Measurements from ENCODE around the gene ZC3H10. TPM values are rescaled to one million over a fixed set of nuclear protein-coding genes. Genes with fewer than 3 reads are reported as not detected.

ZC3H10 gene
- total RNA-seq, 1 donor from 2014 or later = 4.1 TPM

DNA sequence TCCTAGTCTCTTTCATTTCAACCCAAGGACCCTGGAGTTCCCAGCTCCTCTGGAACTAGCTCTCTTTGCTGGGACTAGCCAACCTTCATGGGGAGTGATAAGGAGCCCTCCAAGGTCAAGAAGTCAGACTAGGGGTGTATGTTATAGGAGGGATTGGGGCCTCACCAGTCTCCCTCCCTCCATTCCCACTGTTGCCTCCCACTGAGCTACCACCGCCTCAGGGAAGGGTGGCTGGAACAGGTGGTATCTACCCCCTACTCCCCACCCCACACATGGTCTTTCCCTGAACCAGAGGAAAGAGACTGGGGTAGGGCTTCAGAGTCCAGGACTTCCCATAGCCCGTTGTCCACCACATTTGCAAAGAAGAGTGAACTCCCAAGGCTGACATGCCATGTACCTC is 35.7 kb upstream of the ZC3H10 start:
- no peak overlapping the region for H3K4me3 Mint-ChIP-seq (ENCODE audit: unreplicated experiment)
- FAIRE-seq (no peak), DNase-seq (ENCODE audit: low read depth) (no peak)
- H3K9me3 ChIP-seq (ENCODE audit: insufficient read depth, low read depth, low read length) = no peaks in the 10 kb centered on the region
- H3K4me1 ChIP-seq (ENCODE audit: insufficient read depth, low read length) = peaks cover 6% of the 10 kb centered on the region
- no peak overlapping the region for H3K27ac ChIP-seq (ENCODE audit: low read depth, low read length)
- H4K20me1 ChIP-seq (ENCODE audit: insufficient read depth, low read length) = no peaks in the 10 kb centered on the region
- H3K27me3 ChIP-seq (ENCODE audit: insufficient read depth, low read length) = peaks cover 26% of the 10 kb centered on the region
- TF ChIP-seq EZH2 (IDR thresholded peaks at IDR 0.05; ENCODE audit: insufficient read depth, low read length) = no peak
- no peaks in the 10 kb centered on the region for H3K79me2 ChIP-seq (ENCODE audit: insufficient read depth, low read length)
- H2AFZ ChIP-seq (ENCODE audit: low read depth, low read length) = no peak overlapping the region
- no peak overlapping the region for H3K27ac Mint-ChIP-seq (ENCODE audit: unreplicated experiment)
- no peaks in the 10 kb centered on the region for H3K36me3 ChIP-seq (ENCODE audit: insufficient read depth, low read length)
- H3K36me3 Mint-ChIP-seq (ENCODE audit: low read depth, unreplicated experiment) = peaks cover 2% of the 10 kb centered on the region
- no peaks in the 10 kb centered on the region for H3K4me1 Mint-ChIP-seq (ENCODE audit: low read depth, unreplicated experiment)
- H3K9me3 Mint-ChIP-seq (ENCODE audit: unreplicated experiment) = no peaks in the 10 kb centered on the region
- H3K4me2 ChIP-seq (ENCODE audit: low read length) = no peak overlapping the region
- peaks cover 6% of the 10 kb centered on the region for H3K27me3 Mint-ChIP-seq (ENCODE audit: low read depth, unreplicated experiment)
- no peak overlapping the region for H3K4me3 ChIP-seq (ENCODE audit: insufficient read depth, low read depth, low read length)
- no peak overlapping the region for H3K9ac ChIP-seq (ENCODE audit: low read length)

DNA sequence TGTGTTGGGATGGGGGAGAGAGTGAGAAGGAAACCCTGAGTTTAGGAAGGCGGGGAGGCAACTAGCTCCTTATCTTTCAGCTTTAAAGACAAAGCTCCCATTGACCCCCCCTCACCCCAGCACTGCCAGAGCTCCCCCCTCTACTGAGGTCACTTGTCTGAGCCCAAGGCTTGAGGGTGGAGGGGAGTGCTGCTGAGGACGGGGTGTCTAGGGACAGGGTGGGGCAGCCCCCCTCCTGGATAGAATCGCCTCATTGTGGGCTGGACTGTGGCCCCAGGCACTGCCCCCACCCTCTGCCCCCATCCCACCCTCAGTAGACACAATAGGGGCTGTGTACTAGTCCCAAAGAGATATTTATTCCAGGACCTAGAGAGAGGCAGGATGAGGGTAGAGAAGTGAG is 35.1 kb upstream of the ZC3H10 start:
- Histone ChIP-seq H3K4me3 (ENCODE audit: insufficient read depth, low read depth, low read length) (no peak overlapping the region), H3K36me3 (ENCODE audit: insufficient read depth, low read length) (no peaks in the 10 kb centered on the region), H3K27me3 (ENCODE audit: insufficient read depth, low read length) (peaks cover 26% of the 10 kb centered on the region), H3K27ac (ENCODE audit: low read depth, low read length) (no peak overlapping the region), H3K4me1 (ENCODE audit: insufficient read depth, low read length) (peaks cover 6% of the 10 kb centered on the region), H3K79me2 (ENCODE audit: insufficient read depth, low read length) (no peaks in the 10 kb centered on the region), H2AFZ (ENCODE audit: low read depth, low read length) (no peak overlapping the region), H3K9me3 (ENCODE audit: insufficient read depth, low read depth, low read length) (no peaks in the 10 kb centered on the region), H4K20me1 (ENCODE audit: insufficient read depth, low read length) (no peaks in the 10 kb centered on the region), H3K4me2 (ENCODE audit: low read length) (no peak overlapping the region), H3K9ac (ENCODE audit: low read length) (no peak overlapping the region)
- Mint-ChIP-seq H3K9me3 (ENCODE audit: unreplicated experiment) (no peaks in the 10 kb centered on the region), H3K4me1 (ENCODE audit: low read depth, unreplicated experiment) (no peaks in the 10 kb centered on the region), H3K27me3 (ENCODE audit: low read depth, unreplicated experiment) (peaks cover 6% of the 10 kb centered on the region), H3K27ac (ENCODE audit: unreplicated experiment) (no peak overlapping the region), H3K4me3 (ENCODE audit: unreplicated experiment) (no peak overlapping the region), H3K36me3 (ENCODE audit: low read depth, unreplicated experiment) (peaks cover 2% of the 10 kb centered on the region)
- FAIRE-seq = no peak
- no peak for DNase-seq (ENCODE audit: low read depth)
- TF ChIP-seq, protein P1, sequence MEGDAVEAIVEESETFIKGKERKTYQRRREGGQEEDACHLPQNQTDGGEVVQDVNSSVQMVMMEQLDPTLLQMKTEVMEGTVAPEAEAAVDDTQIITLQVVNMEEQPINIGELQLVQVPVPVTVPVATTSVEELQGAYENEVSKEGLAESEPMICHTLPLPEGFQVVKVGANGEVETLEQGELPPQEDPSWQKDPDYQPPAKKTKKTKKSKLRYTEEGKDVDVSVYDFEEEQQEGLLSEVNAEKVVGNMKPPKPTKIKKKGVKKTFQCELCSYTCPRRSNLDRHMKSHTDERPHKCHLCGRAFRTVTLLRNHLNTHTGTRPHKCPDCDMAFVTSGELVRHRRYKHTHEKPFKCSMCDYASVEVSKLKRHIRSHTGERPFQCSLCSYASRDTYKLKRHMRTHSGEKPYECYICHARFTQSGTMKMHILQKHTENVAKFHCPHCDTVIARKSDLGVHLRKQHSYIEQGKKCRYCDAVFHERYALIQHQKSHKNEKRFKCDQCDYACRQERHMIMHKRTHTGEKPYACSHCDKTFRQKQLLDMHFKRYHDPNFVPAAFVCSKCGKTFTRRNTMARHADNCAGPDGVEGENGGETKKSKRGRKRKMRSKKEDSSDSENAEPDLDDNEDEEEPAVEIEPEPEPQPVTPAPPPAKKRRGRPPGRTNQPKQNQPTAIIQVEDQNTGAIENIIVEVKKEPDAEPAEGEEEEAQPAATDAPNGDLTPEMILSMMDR (IDR thresholded peaks at IDR 0.05; ENCODE audit: insufficient read depth, low read depth, low read length) = no peak
- TF ChIP-seq EZH2 (IDR thresholded peaks at IDR 0.05; ENCODE audit: insufficient read depth, low read length) = no peak

DNA sequence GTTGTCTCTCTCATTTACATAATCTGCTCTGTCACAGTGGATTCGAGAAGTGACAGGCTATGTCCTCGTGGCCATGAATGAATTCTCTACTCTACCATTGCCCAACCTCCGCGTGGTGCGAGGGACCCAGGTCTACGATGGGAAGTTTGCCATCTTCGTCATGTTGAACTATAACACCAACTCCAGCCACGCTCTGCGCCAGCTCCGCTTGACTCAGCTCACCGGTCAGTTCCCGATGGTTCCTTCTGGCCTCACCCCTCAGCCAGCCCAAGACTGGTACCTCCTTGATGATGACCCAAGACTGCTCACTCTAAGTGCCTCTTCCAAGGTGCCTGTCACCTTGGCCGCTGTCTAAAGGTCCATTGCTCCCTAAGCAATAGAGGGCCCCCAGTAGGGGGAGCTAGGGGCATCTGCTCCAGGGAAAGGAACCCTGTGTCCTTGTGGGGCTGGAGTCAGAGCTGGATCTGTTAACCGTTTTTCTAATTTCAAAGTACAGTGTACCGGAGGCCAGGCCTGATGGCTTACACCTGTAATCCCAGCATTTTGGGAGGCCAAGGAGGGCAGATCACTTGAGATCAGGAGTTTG is 33.0 kb upstream of the ZC3H10 start:
- DNase-seq (ENCODE audit: low read depth) (no peak), FAIRE-seq (no peak)
- Histone ChIP-seq H3K4me1 (ENCODE audit: insufficient read depth, low read length) (peaks cover 4% of the 10 kb centered on the region), H3K4me3 (ENCODE audit: insufficient read depth, low read depth, low read length) (no peak overlapping the region), H3K27me3 (ENCODE audit: insufficient read depth, low read length) (peaks cover 26% of the 10 kb centered on the region), H3K9ac (ENCODE audit: low read length) (no peak overlapping the region), H3K36me3 (ENCODE audit: insufficient read depth, low read length) (no peaks in the 10 kb centered on the region), H3K79me2 (ENCODE audit: insufficient read depth, low read length) (no peaks in the 10 kb centered on the region), H3K9me3 (ENCODE audit: insufficient read depth, low read depth, low read length) (no peaks in the 10 kb centered on the region), H3K27ac (ENCODE audit: low read depth, low read length) (no peak overlapping the region), H2AFZ (ENCODE audit: low read depth, low read length) (no peak overlapping the region), H3K4me2 (ENCODE audit: low read length) (no peak overlapping the region), H4K20me1 (ENCODE audit: insufficient read depth, low read length) (no peaks in the 10 kb centered on the region)
- Mint-ChIP-seq H3K4me3 (ENCODE audit: unreplicated experiment) (no peak overlapping the region), H3K9me3 (ENCODE audit: unreplicated experiment) (no peaks in the 10 kb centered on the region), H3K27me3 (ENCODE audit: low read depth, unreplicated experiment) (peaks cover 6% of the 10 kb centered on the region), H3K4me1 (ENCODE audit: low read depth, unreplicated experiment) (no peaks in the 10 kb centered on the region), H3K36me3 (ENCODE audit: low read depth, unreplicated experiment) (peaks cover 2% of the 10 kb centered on the region), H3K27ac (ENCODE audit: unreplicated experiment) (no peak overlapping the region)
- TF ChIP-seq EZH2 (IDR thresholded peaks at IDR 0.05; ENCODE audit: insufficient read depth, low read length) = no peak
- TF ChIP-seq, protein P1 (IDR thresholded peaks at IDR 0.05; ENCODE audit: insufficient read depth, low read depth, low read length) = peak; percentile 24
